ENCODE results near the gene RIBC2.

GRCh38 chr22:45445031-45445710 is 31.7 kb downstream of the RIBC2 start:
- TF ChIP-seq EZH2 (IDR thresholded peaks at IDR 0.05; ENCODE audit: borderline replicate concordance, low read length) (no peak), CTCF (IDR thresholded peaks at IDR 0.05; ENCODE audit: low read length) (no peak)

All from OCI-LY1 (cell line).